NCI-H1417 (cell line): Measurements from ENCODE around the gene CD247.

Experiments
- DNase-seq, 3 experiments: peaks; one replicate each; lab custom pipeline; 2025; lab: John Stamatoyannopoulos, UW

The CD247 gene

DNA sequence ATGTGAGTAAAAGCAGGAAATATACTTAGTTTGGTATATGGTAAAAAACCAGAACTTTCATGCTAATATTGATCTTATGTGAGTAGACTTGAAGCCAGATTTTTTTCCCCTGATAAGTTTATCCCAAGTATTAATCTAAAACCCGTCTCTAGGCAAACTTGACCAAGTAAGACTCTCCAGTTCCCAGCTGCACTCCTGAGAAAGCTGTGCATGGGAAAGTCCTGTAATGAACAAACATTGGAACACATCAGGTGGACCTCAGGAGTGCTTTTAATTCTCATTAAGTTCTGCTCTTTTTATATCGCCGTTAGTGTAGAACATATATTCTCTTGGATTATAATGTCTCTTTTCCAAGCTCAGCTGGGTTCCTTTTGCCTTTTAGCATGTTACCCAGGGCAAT lies 105.0 kb downstream of the CD247 start:
- DNase-seq, result no peak

DNA sequence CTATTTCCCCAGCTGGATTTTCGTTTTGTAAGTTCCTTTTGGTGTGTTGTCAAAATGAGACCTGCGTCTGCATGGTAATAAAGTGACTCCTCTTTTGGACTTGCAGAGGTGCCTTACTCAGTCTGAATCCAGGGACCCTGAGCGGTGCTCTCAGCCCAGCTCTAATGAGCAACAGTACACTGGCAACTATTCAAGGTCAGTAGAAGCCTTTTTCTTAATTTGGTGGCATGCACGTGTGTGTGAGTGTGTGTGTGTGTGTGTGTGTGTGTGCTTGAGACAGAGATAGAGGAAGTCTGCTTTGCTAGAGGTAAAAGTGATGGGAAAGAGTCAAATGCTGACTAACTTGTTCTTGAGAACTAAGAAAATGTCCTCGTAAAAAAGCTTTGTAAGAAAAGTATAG lies 105.4 kb downstream of the CD247 start:
- DNase-seq, result no peak

DNA sequence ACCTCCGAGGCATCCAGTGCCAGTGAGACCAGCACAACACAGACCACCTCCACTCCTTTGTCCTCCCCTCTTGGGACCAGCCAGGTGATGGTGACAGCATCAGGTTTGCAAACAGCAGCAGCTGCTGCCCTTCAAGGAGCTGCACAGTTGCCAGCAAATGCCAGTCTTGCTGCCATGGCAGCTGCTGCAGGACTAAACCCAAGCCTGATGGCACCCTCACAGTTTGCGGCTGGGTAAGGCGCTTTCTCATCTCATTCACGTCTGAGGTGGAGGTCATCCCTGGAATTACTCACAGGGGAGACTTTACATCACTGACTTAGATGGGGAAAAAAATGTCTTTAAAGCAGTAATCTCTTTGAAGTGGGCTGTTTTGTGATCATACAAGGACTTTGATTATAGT lies 106.3 kb downstream of the CD247 start:
- no peak for DNase-seq

DNA sequence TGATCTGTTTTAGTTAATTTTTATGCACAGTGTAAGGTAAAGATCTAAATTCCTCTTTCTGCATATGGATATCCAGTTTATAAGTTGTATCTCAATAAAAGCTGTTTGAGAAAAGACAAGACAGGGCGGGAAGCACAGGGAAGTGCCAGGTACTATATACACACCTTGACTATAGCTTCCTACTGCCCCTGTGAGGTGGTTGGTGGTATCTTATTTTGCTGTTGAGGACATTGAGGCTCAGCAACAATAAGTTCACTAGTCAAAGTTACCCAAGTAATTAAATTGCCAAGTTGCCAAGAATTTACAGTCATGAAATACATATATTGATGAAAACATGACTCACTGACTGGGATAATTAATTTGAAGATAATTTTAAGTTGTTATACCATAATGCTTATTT lies 109.1 kb downstream of the CD247 start:
- DNase-seq, result peak in 1 of 3 experiments; percentile 36

DNA sequence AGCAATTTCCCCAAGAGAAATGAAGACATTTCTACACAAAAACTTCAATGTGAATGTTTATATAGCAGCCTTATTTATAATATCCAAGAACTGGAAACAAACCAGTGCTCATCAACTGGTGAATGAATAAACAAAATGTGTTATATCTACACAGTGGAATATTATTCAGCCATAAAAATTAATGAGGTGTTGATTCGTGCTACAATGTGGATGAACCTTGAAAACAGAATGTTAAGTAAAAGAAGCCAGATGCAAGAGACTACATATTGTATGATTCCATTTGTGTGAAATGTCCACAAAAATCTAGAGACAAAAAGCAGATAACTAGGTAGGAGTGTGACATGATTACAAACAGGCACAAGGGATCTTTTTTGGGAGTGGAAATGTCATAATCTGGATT lies 110.0 kb downstream of the CD247 start:
- no peak for DNase-seq

DNA sequence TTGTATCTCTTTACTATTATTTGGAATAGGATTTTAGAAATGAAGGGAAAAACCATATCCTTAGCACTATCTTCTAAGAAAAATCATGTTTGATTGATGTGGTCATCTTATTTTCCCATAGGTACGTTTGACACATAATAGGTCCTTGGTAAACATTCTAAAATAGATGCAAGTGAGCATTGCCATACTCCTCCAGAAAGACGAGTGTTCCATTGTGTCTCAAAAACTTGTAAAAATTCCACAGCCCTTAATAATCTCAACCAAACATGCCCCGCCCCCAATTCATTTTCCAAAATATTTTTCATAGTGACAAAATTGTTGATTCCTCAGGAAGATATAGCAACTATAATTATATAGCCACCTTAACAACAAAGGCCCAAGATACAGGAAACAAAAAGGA lies 113.4 kb downstream of the CD247 start:
- DNase-seq, result no peak

DNA sequence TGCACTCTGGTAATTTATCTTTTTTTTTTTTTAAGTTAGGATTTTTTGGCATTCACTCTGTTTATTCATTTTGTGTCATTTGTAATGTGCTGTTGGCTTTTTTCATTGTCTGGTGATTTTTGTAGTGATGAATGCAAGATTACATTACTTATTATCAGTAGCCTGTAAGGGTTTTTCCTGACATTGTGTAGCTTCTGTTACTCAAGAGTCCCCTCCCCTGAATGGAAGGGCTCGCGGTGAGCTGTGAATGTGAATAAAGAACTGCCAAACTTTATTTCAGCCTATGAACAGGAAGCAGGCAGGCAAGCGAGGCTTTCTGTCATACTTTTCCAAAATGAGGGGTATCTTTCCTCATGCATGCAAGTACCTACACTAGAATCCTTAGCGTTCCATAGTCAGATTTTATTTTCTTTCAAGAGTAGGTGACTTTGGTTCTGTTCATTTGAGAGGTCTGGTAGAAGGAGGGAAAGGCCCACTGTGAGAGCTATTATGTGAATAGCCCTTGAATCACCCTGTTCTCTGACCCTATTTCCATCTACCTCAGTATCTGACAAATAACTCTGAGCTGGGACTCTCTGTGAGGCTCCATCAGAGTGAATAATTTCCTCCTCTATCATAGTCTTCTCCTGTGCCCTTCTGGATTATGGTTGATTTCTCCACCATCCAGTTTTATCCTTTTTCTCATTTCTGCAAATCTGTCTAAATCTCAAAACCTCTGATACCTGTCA lies 114.0 kb downstream of the CD247 start:
- no peak for DNase-seq

DNA sequence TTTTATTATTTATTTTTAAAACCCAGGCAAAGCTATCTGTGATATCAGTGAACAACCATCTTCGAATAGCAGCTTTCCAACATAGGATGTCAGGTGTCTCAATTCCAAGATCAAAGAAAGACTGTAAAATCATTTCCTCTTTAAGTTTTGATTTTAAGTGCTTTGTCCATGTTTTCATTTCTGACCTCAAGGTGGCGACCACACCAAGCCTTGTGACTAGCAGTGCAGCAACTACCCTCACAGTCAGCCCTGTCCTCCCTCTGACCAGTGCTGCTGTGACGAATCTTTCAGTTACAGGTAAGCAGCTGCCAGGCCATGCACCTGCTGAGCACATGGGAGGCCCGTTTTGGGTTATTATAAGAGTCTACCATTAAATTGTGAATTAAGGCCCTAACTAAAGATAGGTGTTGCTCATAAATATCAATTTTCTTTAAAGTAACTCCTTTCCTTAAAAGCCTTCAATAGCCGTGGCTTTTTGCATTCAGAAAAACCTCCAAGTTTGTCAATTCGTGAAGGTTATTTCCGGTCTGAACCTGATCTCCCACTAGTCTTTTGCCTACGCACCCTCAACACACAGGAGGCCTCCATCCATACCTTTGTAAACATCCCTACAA lies 117.0 kb downstream of the CD247 start:
- peak; percentile 32 to 78 (median 50) for DNase-seq

DNA sequence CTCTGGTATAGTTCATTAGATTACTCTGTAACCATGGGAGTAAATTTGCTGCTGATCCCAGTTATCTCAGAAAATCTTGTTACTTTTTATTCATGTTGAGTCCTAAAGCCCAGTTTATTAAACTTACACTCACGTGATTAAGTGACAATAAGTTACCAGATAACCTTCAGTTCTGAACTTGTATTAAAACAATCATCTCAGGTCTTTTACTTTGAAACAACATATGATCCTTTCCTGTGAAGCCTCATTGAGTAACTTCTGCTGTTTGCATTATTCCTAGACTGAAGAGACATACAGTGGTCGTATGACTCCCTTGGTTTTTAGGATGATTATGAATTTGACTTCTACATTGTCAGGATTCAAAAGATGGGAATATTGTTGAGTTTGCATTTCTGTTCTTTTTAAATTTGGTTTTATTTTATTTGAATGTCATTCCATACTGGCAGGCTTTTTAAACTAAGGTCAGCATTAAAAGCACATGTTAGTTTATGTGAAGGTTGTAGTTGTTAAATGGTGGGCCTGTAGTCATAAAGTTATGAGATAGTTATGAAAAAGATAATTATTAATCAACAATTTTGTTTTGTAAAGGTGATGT lies 117.9 kb downstream of the CD247 start:
- DNase-seq, result no peak

DNA sequence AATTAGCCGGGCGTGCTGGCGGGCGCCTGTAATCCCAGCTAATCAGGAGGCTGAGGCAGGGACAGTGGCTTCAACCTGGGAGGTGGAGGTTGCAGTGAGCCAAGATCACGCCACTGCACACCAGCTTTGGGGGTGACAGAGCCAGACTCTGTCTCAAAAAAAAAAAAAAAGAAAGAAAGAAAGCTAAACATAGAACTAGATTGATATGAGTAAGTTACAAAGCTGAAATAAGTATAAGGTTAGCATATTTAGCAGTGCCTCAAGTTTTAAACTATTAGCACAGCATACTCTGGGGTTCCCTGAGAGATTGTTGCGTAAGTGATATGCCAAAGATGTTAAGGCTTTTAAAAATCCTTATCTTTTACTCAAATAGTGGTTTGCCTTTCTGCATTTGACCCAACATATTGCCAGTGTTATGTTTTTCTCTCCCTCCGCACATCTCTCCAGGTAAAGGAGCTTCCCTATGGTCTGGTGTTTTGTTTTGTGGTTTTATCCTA lies 126.1 kb downstream of the CD247 start:
- DNase-seq, result no peak

DNA sequence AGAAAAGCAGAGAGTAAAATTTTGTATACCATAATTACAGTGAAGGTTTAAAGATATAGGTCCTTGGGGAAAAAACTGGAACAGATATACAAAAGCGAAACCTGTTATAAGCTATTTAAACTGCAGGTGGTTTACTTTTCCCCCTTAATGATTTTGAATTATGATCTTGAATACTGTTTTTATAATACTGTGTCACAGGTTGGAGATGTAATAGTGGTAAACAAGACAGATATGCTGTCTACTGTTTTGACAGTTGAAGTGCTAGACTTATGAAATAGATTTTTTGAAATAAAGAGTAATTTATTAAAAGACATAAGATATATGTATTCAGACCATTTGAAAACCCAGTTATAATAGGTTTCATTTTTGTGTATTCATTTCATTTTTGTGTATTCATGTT lies 129.4 kb downstream of the CD247 start:
- DNase-seq, result peak in 1 of 3 experiments; percentile 67

DNA sequence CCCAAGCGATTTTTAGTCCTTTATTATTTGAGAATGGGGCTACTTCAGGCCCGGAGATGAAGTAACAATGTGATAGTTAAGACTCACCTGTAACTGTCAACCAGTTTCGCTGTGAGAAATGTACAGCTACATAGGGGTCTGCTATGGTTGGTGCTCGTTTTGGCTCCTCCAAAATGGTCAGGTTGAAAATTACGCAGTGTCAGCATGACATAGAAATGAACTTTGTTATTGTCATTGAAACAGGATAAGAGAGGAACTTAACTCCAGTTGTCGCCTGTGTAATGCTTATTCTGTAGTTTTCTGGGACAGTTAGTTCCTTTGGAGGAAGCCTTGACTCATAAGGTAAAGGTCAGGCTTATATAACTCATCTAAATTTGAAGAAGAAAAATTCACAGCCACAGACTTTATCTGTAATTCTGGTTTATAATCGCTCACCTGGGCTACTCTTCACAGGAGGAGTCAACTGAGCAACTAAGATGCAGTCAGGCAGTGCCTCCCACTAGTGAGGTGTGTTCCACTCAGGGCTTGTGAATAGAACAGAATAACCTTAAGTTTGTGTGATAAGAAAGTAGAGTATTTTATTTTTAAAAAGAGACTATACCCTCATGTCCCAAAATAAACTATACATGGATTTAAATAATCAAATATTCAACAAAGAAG lies 130.9 kb downstream of the CD247 start:
- DNase-seq, result no peak
